ENCODE results near the gene HCN3.
"Not testable (repeated sequence)": the region's sequence is repeated elsewhere in the genome, so short reads cannot be mapped to it uniquely, and the experiment has no call there.

The HCN3 gene

GRCh38 chr1:155277070-155277901, at the start of gene HCN3:
Gene HCN3 (plus strand): TSS chr1:155277463. CDS start chr1:155277591, 128 bp downstream.
- H3K4me3 ChIP-seq (ENCODE audit: low read depth, low read length): peak within 1 kb of the TSS; percentile 74
- ChIA-PET CTCF (interaction anchor here (0.6 to 9.6 kb wide), 22 partner anchors 9 to 374 kb away, joined by 3 to 112 read pairs (median 4); partner anchors contain the start of genes ENTREP3, FDPS and THBS3), POLR2A (interaction anchor here (0.6 to 1.2 kb wide), 3 partner anchors 10 to 46 kb away, joined by 3 to 4 read pairs (median 3); partner anchors contain the start of gene SCAMP3)
- TF ChIP-seq CTCF (IDR thresholded peaks at IDR 0.05; ENCODE audit: insufficient read depth, low read length, missing control alignments): peak; percentile 57
- DNase-seq (ENCODE audit: low read depth, low spot score): peak; percentile 49

GRCh38 chr1:155228096-155228427, 49.2 kb upstream of the HCN3 start:
- no peak for DNase-seq (ENCODE audit: low read depth, low spot score)
- CTCF ChIA-PET: interaction anchor here (2.2 to 8.0 kb wide), 4 partner anchors 21 to 137 kb away, joined by 8 to 139 read pairs (median 41); partner anchors contain the start of genes KRTCAP2, MTX1, THBS3 and TRIM46
- H3K4me3 ChIP-seq (ENCODE audit: low read depth, low read length): peak overlapping the region; percentile 54
- POLR2A ChIA-PET: interaction anchor here (1.2 to 1.8 kb wide), 4 partner anchors 15 to 34 kb away, joined by 4 to 8 read pairs (median 6); partner anchors contain the start of gene THBS3
- TF ChIP-seq CTCF (IDR thresholded peaks at IDR 0.05; ENCODE audit: insufficient read depth, low read length, missing control alignments): no peak

- CTCF ChIA-PET: interaction anchor here (0.7 to 1.3 kb wide), 3 partner anchors 16 to 58 kb away, joined by 3 to 4 read pairs (median 4); partner anchors contain the start of gene KRTCAP2
- H3K4me3 ChIP-seq (ENCODE audit: low read depth, low read length); POLR2A ChIA-PET; DNase-seq (ENCODE audit: low read depth, low spot score): not testable (repeated sequence)
These were observed 46.0 kb upstream of the HCN3 start for GRCh38 chr1:155231302-155231701.

GRCh38 chr1:155232001-155232978, 45.0 kb upstream of the HCN3 start:
- not testable (repeated sequence) for H3K4me3 ChIP-seq (ENCODE audit: low read depth, low read length); DNase-seq (ENCODE audit: low read depth, low spot score)
- ChIA-PET POLR2A (interaction anchor here (1.0 kb wide), 1 partner anchor 38 kb away, joined by 3 read pairs; no protein-coding TSS in a partner anchor), CTCF (interaction anchor here (0.8 to 1.3 kb wide), 4 partner anchors 9 to 59 kb away, joined by 3 to 9 read pairs (median 4); partner anchors contain the start of gene KRTCAP2)

GRCh38 chr1:155233502-155233901, 43.8 kb upstream of the HCN3 start:
- POLR2A ChIA-PET, CTCF ChIA-PET: not testable (repeated sequence)

GRCh38 chr1:155235375-155235774, 41.9 kb upstream of the HCN3 start:
- CTCF ChIA-PET: interaction anchor here (2.8 kb wide), 1 partner anchor 15 kb away, joined by 12 read pairs; no protein-coding TSS in a partner anchor
- H3K4me3 ChIP-seq (ENCODE audit: low read depth, low read length); POLR2A ChIA-PET; DNase-seq (ENCODE audit: low read depth, low spot score): not testable (repeated sequence)

More at GRCh38 chr1:155233502-155233901, 43.8 kb upstream of the HCN3 start:
- H3K4me3 ChIP-seq (ENCODE audit: low read depth, low read length); DNase-seq (ENCODE audit: low read depth, low spot score): not testable (repeated sequence)

GRCh38 chr1:155236451-155236850, 40.8 kb upstream of the HCN3 start:
- no peak for TF ChIP-seq CTCF (IDR thresholded peaks at IDR 0.05; ENCODE audit: insufficient read depth, low read length, missing control alignments)
- ChIA-PET POLR2A (no interaction called here), CTCF (interaction anchor here (2.8 kb wide), 1 partner anchor 14 kb away, joined by 12 read pairs; no protein-coding TSS in a partner anchor)
- no peak for DNase-seq (ENCODE audit: low read depth, low spot score)
- no peak overlapping the region for H3K4me3 ChIP-seq (ENCODE audit: low read depth, low read length)
